ENCODE measurements around the gene HMOX2.

DNA sequence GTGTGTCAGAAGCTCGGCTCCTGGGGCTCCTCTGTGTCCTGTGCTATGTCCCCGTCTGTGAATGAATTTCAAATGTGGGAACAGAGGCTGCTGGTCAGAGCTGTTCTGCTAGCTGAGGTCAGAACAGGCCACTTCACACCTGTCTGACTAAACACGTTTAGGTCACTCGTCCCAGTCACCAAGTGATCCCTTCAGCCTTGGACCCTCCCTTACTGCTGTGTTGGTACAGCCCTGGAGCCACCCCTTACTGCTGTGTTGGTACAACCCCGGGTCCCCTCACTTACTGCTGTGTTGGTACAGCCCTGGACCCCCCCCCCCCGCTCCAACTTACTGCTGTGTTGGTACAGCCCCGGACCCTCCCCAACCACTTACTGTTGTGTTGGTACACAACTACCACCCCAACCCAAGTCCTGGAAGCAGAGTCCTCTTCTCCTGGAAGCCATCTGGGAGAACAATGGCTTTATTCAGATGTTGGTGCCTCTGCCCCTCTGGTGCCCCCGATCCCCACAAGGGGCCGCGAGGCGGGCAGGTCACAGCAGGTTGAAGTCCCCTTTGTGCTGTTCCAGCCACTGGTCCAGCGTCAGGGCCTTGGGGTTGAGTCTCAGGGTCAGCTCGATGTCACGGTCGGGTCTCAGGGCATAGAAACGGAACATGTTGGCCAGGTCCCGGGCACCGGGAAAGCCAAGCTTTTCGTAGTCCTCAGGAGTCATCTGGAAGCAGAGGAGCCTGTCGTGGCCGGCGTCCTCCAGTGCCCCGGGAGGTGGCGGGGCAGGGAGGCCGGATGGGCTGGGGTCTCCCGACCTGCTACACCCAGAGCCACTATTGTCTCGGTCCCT is 14.7 kb upstream of the HMOX2 start:
- no peak for TF ChIP-seq EZH2 (IDR thresholded peaks at IDR 0.05; ENCODE audit: borderline replicate concordance, low read depth, low read length, severe bottlenecking)
- TF ChIP-seq, protein P1, sequence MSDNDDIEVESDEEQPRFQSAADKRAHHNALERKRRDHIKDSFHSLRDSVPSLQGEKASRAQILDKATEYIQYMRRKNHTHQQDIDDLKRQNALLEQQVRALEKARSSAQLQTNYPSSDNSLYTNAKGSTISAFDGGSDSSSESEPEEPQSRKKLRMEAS (IDR thresholded peaks at IDR 0.05; ENCODE audit: insufficient read depth, insufficient read length) = no peak
- TF ChIP-seq, protein P2, sequence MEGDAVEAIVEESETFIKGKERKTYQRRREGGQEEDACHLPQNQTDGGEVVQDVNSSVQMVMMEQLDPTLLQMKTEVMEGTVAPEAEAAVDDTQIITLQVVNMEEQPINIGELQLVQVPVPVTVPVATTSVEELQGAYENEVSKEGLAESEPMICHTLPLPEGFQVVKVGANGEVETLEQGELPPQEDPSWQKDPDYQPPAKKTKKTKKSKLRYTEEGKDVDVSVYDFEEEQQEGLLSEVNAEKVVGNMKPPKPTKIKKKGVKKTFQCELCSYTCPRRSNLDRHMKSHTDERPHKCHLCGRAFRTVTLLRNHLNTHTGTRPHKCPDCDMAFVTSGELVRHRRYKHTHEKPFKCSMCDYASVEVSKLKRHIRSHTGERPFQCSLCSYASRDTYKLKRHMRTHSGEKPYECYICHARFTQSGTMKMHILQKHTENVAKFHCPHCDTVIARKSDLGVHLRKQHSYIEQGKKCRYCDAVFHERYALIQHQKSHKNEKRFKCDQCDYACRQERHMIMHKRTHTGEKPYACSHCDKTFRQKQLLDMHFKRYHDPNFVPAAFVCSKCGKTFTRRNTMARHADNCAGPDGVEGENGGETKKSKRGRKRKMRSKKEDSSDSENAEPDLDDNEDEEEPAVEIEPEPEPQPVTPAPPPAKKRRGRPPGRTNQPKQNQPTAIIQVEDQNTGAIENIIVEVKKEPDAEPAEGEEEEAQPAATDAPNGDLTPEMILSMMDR (IDR thresholded peaks at IDR 0.05; ENCODE audit: extremely low read depth in 1 of 2, insufficient read depth in 1 of 2, low read depth in 1 of 2, low read length in 2 of 2) = no peak
- TF ChIP-seq POLR2AphosphoS5 (IDR thresholded peaks at IDR 0.05; ENCODE audit: insufficient read depth, low read depth, low read length) = peak; percentile 42
- TF ChIP-seq GATA2 (IDR thresholded peaks at IDR 0.05; ENCODE audit: insufficient read depth, insufficient read length, low read depth, low read length) = no peak
- TF ChIP-seq POLR2A (IDR thresholded peaks at IDR 0.05; ENCODE audit: low read depth, low read length) = no peak
- TF ChIP-seq FOS (IDR thresholded peaks at IDR 0.05; ENCODE audit: borderline replicate concordance, insufficient read depth, low read length) = no peak

All from endothelial cell of umbilical vein (primary cell).